ENCODE results near the gene EMD. TPM values are rescaled to one million over a fixed set of nuclear protein-coding genes. Genes with fewer than 3 reads are reported as not detected.

Gene EMD
- total RNA-seq, 1 experiment from 2014 or later, result 19.5 TPM

- Histone ChIP-seq H3K36me3 (ENCODE audit: insufficient read depth, low read length) (no peaks in the 10 kb centered on the region), H3K4me2 (ENCODE audit: low read depth, low read length, poor library complexity, severe bottlenecking) (no peak overlapping the region), H2AFZ (ENCODE audit: low read length) (no peak overlapping the region), H3K9me2 (replicated peaks; ENCODE audit: insufficient read depth, low read length) (no peaks in the 10 kb centered on the region), H3K9me3 (ENCODE audit: low read length) (no peaks in the 10 kb centered on the region), H3K9ac (ENCODE audit: low read length) (no peak overlapping the region), H3K4me3 (ENCODE audit: low read length) (no peak overlapping the region), H3K27ac (ENCODE audit: low read length) (no peak overlapping the region), H3K27me3 (ENCODE audit: low read length) (no peaks in the 10 kb centered on the region), H3K79me2 (ENCODE audit: low read length) (no peaks in the 10 kb centered on the region), H4K20me1 (ENCODE audit: insufficient read depth, low read depth, low read length) (no peaks in the 10 kb centered on the region), H3K4me1 (ENCODE audit: low read length) (no peaks in the 10 kb centered on the region)
- DNase-seq, result no peak
These were observed 20.3 kb upstream of the EMD start for GRCh38 chrX:154358829-154359228.

- H3K4me3 ChIP-seq (ENCODE audit: low read length), result no peak overlapping the region
- no peak overlapping the region for H3K27ac ChIP-seq (ENCODE audit: low read length)
- H3K4me2 ChIP-seq (ENCODE audit: low read depth, low read length, poor library complexity, severe bottlenecking), result no peak overlapping the region
- no peaks in the 10 kb centered on the region for H3K27me3 ChIP-seq (ENCODE audit: low read length)
- H3K9ac ChIP-seq (ENCODE audit: low read length), result no peak overlapping the region
- H3K9me2 ChIP-seq (replicated peaks; ENCODE audit: insufficient read depth, low read length), result no peaks in the 10 kb centered on the region
- no peak overlapping the region for H2AFZ ChIP-seq (ENCODE audit: low read length)
- H4K20me1 ChIP-seq (ENCODE audit: insufficient read depth, low read depth, low read length), result no peaks in the 10 kb centered on the region
- no peaks in the 10 kb centered on the region for H3K79me2 ChIP-seq (ENCODE audit: low read length)
- H3K9me3 ChIP-seq (ENCODE audit: low read length), result no peaks in the 10 kb centered on the region
- no peaks in the 10 kb centered on the region for H3K4me1 ChIP-seq (ENCODE audit: low read length)
- H3K36me3 ChIP-seq (ENCODE audit: insufficient read depth, low read length), result no peaks in the 10 kb centered on the region
- no peak for DNase-seq
These were observed 19.5 kb upstream of the EMD start for GRCh38 chrX:154359362-154360154.

- H3K9me3 ChIP-seq (ENCODE audit: low read length), result no peaks in the 10 kb centered on the region
- H3K27ac ChIP-seq (ENCODE audit: low read length), result no peak overlapping the region
- H4K20me1 ChIP-seq (ENCODE audit: insufficient read depth, low read depth, low read length), result no peaks in the 10 kb centered on the region
- no peak overlapping the region for H3K4me2 ChIP-seq (ENCODE audit: low read depth, low read length, poor library complexity, severe bottlenecking)
- H3K4me1 ChIP-seq (ENCODE audit: low read length), result no peaks in the 10 kb centered on the region
- no peaks in the 10 kb centered on the region for H3K36me3 ChIP-seq (ENCODE audit: insufficient read depth, low read length)
- DNase-seq, result no peak
- H3K4me3 ChIP-seq (ENCODE audit: low read length), result no peak overlapping the region
- H2AFZ ChIP-seq (ENCODE audit: low read length), result no peak overlapping the region
- no peaks in the 10 kb centered on the region for H3K27me3 ChIP-seq (ENCODE audit: low read length)
- H3K9ac ChIP-seq (ENCODE audit: low read length), result no peak overlapping the region
- H3K79me2 ChIP-seq (ENCODE audit: low read length), result no peaks in the 10 kb centered on the region
- no peaks in the 10 kb centered on the region for H3K9me2 ChIP-seq (replicated peaks; ENCODE audit: insufficient read depth, low read length)
These were observed 18.9 kb upstream of the EMD start for GRCh38 chrX:154360155-154360713.

- Histone ChIP-seq H3K27me3 (ENCODE audit: low read length) (no peaks in the 10 kb centered on the region), H3K36me3 (ENCODE audit: insufficient read depth, low read length) (no peaks in the 10 kb centered on the region), H4K20me1 (ENCODE audit: insufficient read depth, low read depth, low read length) (no peaks in the 10 kb centered on the region), H3K9me3 (ENCODE audit: low read length) (no peaks in the 10 kb centered on the region), H3K4me3 (ENCODE audit: low read length) (no peak overlapping the region), H3K9ac (ENCODE audit: low read length) (no peak overlapping the region), H2AFZ (ENCODE audit: low read length) (no peak overlapping the region), H3K4me2 (ENCODE audit: low read depth, low read length, poor library complexity, severe bottlenecking) (no peak overlapping the region), H3K27ac (ENCODE audit: low read length) (no peak overlapping the region), H3K79me2 (ENCODE audit: low read length) (no peaks in the 10 kb centered on the region), H3K9me2 (replicated peaks; ENCODE audit: insufficient read depth, low read length) (no peaks in the 10 kb centered on the region), H3K4me1 (ENCODE audit: low read length) (no peaks in the 10 kb centered on the region)
- no peak for DNase-seq
These were observed 16.9 kb upstream of the EMD start for GRCh38 chrX:154362085-154362742.

- H2AFZ ChIP-seq (ENCODE audit: low read length), result no peak overlapping the region
- H3K27ac ChIP-seq (ENCODE audit: low read length), result no peak overlapping the region
- H3K79me2 ChIP-seq (ENCODE audit: low read length), result peaks cover 4% of the 10 kb centered on the region
- H3K36me3 ChIP-seq (ENCODE audit: insufficient read depth, low read length), result no peaks in the 10 kb centered on the region
- no peaks in the 10 kb centered on the region for H4K20me1 ChIP-seq (ENCODE audit: insufficient read depth, low read depth, low read length)
- no peak overlapping the region for H3K9ac ChIP-seq (ENCODE audit: low read length)
- DNase-seq, result no peak
- no peaks in the 10 kb centered on the region for H3K9me2 ChIP-seq (replicated peaks; ENCODE audit: insufficient read depth, low read length)
- H3K27me3 ChIP-seq (ENCODE audit: low read length), result no peaks in the 10 kb centered on the region
- H3K4me3 ChIP-seq (ENCODE audit: low read length), result no peak overlapping the region
- peaks cover 4% of the 10 kb centered on the region for H3K4me1 ChIP-seq (ENCODE audit: low read length)
- H3K4me2 ChIP-seq (ENCODE audit: low read depth, low read length, poor library complexity, severe bottlenecking), result no peak overlapping the region
- H3K9me3 ChIP-seq (ENCODE audit: low read length), result no peaks in the 10 kb centered on the region
These were observed 15.2 kb upstream of the EMD start for GRCh38 chrX:154363706-154364439.

- Histone ChIP-seq H4K20me1 (ENCODE audit: insufficient read depth, low read depth, low read length) (no peaks in the 10 kb centered on the region), H3K4me1 (ENCODE audit: low read length) (peaks cover 15% of the 10 kb centered on the region), H3K79me2 (ENCODE audit: low read length) (peaks cover 15% of the 10 kb centered on the region)
These were observed 14.0 kb upstream of the EMD start for GRCh38 chrX:154365052-154365600.

DNA sequence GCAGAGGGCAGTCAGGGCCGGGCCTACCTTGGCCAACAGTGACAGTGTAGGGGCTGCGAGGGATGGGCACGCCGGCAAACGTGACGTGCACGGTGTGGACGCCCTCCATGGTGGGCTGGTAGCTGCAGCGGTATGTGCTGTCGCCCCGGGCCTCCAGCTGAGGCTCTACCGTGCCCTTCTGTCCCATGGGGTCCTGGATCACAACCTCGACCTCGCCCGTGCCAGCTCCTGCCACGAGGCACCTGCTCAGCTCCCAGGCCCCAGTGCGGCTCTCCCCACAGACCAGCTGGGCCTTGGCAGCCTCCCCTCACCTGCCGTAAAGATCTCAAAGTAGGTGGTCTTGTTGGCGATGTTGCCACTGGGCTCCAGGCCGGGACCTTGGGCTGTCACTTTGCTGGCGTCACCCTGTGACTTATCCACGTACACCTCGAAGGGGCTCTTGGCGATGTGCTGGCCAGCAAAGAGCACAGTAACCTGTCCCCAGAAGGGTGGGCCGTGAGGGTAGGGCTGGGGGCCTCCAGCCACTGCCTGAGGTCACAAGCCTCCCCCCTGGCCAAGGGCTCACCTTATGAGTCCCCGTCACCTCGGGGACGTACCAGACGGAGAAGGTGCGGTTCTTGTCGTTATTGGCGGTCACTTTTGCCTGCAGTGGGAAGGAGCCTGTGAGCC, 13.0 kb upstream of the EMD start:
- Histone ChIP-seq H4K20me1 (ENCODE audit: insufficient read depth, low read depth, low read length) (no peaks in the 10 kb centered on the region), H3K27me3 (ENCODE audit: low read length) (no peaks in the 10 kb centered on the region), H2AFZ (ENCODE audit: low read length) (no peak overlapping the region), H3K4me3 (ENCODE audit: low read length) (no peak overlapping the region), H3K4me1 (ENCODE audit: low read length) (peaks cover 15% of the 10 kb centered on the region), H3K27ac (ENCODE audit: low read length) (no peak overlapping the region), H3K9ac (ENCODE audit: low read length) (no peak overlapping the region), H3K9me3 (ENCODE audit: low read length) (no peaks in the 10 kb centered on the region), H3K79me2 (ENCODE audit: low read length) (peaks cover 18% of the 10 kb centered on the region), H3K9me2 (replicated peaks; ENCODE audit: insufficient read depth, low read length) (no peaks in the 10 kb centered on the region), H3K4me2 (ENCODE audit: low read depth, low read length, poor library complexity, severe bottlenecking) (no peak overlapping the region), H3K36me3 (ENCODE audit: insufficient read depth, low read length) (no peaks in the 10 kb centered on the region)
- DNase-seq, result no peak

More at GRCh38 chrX:154365052-154365600, 14.0 kb upstream of the EMD start:
- no peaks in the 10 kb centered on the region for H3K9me2 ChIP-seq (replicated peaks; ENCODE audit: insufficient read depth, low read length)
- no peaks in the 10 kb centered on the region for H3K27me3 ChIP-seq (ENCODE audit: low read length)
- H3K36me3 ChIP-seq (ENCODE audit: insufficient read depth, low read length), result no peaks in the 10 kb centered on the region
- no peak overlapping the region for H2AFZ ChIP-seq (ENCODE audit: low read length)
- H3K27ac ChIP-seq (ENCODE audit: low read length), result no peak overlapping the region
- no peak overlapping the region for H3K9ac ChIP-seq (ENCODE audit: low read length)
- no peaks in the 10 kb centered on the region for H3K9me3 ChIP-seq (ENCODE audit: low read length)
- no peak overlapping the region for H3K4me3 ChIP-seq (ENCODE audit: low read length)
- no peak overlapping the region for H3K4me2 ChIP-seq (ENCODE audit: low read depth, low read length, poor library complexity, severe bottlenecking)
- DNase-seq, result no peak
